HG02938 (cell line): Measurements from ENCODE around the gene RECK.

Experiments used
- ATAC-seq: cut with Tn5 transposase; IDR thresholded peaks from one replicate; pipeline ENCODE4 v1.9.1; 2021; ENCODE audit warnings: mild to moderate bottlenecking, moderate library complexity; ENCODE audit not compliant: unreplicated experiment

Gene RECK

GRCh38 chr9:36023260-36024048, 13.3 kb upstream of the RECK start:
- ATAC-seq, result no peak

- ATAC-seq, result no peak
These were observed 11.0 kb upstream of the RECK start for GRCh38 chr9:36025746-36026145.

- ATAC-seq, result no peak
These were observed 7.5 kb upstream of the RECK start for GRCh38 chr9:36029202-36029601.

GRCh38 chr9:36029765-36030528, 6.8 kb upstream of the RECK start:
- no peak for ATAC-seq

GRCh38 chr9:36030871-36031270, 5.8 kb upstream of the RECK start:
- ATAC-seq, result no peak

DNA sequence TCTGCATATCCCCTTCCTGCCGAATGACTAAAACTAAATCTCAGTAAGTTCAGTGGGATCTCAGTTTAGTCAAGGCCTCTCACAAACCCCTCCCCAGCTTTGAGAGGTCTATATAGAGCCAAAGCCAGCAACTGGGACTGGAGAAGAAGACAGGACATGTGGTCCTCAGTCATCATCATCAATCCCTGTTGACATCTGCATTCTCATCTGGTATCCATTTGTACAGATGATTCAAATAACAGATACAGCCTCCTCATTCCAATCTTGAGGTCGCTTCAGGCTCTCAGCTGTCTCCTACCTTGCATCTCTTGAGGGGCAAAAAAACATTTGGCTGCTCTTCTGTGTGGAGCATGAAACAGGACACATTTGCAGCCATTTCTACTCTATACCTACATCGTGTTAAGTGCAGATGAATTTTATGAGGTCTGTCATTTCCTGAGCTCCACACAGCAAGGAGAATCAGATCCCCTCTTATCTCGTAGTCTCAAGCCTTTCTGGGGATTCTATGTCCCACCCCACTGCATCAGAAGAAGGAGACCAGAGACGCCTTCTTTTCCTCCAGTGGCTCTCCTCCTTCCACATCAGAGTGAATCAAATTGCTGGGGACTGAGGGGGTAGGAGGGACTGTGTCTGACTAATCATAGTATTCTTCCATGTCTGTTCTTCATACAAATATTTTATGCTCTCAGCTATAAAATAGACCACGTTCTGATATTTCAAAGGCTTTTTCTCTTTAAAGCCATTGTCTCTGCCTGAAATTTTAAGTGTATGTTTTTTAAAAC, 4.7 kb upstream of the RECK start:
- ATAC-seq, result no peak

DNA sequence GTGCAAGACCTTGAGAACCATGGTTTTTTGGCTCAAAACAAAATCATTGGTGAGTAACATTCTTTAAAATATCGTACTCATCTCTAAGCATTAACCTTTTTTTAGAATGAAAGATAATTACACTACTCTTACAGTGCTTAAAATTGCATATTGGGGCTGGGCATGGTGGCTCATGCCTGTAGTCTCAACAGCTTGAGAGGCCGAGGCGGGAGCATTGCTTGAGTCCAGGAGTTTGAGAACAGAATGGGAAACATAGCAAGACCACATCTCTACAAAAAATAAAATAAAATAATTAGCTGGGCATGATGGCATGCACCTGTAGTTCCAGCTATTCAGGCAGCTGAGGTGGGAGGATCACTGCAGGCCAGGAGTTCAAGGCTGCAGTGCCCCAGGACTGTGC, 2.9 kb upstream of the RECK start:
- ATAC-seq, result no peak

DNA sequence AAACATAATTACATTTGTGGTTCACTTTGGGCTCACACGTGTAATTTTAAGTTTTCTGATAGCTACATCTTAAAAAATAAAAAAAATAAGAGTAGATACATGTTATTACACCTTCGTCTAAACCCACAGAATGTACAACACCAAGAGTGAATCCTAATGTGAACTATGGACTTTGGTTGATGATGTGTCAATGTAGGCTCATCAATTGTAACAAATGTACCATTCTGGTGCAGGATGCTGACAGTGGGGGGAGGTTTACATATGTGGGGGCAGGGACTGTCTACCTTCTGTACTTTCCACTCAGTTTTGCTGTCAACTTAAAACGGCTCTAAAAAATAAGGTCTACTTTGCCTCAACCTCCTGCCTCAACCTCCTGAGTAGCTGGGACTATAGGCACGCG, 2.5 kb upstream of the RECK start:
- no peak for ATAC-seq

GRCh38 chr9:36035006-36035405, 1.7 kb upstream of the RECK start:
- ATAC-seq, result no peak

DNA sequence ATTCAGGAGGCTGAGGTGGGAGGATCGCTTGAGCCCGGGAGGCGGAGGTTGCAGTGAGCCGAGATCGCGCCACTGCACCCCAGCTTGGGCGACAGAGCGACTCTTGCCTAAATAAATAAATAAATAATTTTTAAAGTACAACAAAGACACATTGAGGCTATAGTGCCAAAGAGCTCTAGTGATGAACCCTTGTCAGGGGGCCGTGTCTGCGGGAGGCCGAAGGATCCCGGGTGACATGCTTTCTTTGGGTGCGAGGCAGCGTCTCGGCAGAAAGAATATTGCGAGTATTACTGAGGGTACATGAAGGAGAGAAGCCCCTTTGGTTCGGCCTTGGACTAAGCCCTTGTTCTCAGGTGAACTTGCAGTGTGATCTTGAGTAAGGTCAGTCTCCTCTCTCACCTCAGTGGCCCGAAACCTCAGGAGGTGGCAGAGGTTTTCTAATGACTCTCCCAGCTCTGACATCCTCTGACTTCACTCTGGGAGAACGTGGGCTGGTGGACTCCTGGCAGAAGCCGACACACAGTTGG, 397 bp upstream of the RECK start:
- no peak for ATAC-seq

DNA sequence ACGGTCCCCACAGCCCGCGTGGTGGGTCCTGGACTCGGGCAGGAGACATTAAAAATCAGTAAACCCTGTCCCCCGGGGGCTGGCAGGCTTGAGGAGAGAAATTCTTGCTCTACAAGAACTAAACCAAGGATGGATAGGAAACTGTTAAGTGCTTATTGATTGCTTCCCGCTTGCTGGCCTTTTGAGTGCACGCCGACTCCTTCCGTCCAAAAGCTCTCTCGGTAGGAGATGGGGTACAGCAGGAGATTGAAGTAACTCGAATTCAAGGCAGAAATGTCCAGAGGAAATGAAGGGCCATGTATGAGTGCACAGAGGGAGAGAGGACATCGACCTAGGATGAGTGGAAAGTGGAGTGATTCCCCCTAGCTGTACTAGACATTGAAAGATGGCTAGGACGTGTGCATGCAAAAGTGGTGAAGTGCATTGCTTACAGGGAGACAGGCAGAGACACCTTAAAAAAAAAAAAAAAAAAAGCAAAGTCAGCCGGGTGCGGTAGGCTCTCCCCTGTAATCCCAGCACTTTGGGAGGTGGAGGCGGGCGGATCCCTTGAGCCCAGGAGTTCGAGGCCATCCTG, 923 bp downstream of the RECK start:
- no peak for ATAC-seq

DNA sequence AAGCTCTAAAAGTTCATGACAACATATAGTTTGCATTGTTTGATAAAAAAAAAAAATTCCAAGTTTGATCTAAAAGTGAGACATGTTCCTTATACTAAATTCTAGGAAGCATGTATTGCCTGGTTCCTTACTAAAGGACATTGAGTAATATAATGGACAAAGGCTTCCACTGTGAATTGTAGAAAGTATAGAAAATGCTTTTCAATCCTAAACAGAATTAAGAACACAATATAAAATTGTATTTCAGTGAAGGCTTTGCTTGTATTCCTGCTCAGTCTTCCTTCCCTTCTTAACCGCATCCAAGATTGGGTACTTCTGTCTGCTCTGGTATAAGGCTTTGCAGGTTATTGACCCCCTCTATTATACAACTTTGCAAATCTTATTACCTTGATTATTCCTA, 2.4 kb downstream of the RECK start:
- ATAC-seq, result no peak

GRCh38 chr9:36039696-36040095, 3.0 kb downstream of the RECK start:
- no peak for ATAC-seq

GRCh38 chr9:36040271-36040925, 3.7 kb downstream of the RECK start:
- no peak for ATAC-seq

DNA sequence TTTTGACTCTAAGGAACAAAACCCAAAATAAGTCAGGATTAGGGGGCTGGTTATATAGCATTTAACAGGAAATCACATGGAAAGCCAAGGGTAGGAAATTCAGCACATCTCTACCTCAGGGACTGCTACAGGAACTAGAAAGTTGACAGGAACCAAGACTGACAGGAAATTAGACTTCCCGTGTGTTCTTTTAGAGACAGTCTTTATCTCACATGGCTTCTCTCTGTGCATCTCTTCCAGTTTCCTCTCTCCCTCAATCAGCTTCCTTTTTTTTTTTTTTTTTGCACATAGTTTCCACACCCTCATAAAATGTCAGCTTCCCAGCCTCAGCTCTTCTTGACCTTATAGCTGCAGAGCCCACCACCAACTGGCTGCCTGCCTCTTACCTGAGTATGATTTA, 4.8 kb downstream of the RECK start:
- ATAC-seq, result no peak

DNA sequence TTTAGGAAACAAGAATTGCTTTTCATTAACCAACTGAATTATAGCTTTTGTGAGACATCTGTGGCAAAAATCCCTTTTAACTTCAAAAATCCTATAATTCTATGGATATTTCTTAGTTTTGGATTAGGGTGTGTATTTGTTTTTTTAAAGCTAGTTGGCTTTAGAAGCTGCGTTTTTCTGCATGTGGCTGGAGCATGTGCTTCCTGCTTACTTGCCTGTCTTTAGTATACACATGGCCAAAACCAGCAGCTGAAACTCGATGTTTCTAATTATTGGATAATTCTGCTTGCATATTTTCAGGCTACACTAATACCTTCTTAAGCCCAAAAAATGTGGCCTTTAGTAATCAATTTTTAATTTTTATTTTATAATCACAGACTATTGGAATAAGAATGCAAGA, 8.9 kb downstream of the RECK start:
- no peak for ATAC-seq

DNA sequence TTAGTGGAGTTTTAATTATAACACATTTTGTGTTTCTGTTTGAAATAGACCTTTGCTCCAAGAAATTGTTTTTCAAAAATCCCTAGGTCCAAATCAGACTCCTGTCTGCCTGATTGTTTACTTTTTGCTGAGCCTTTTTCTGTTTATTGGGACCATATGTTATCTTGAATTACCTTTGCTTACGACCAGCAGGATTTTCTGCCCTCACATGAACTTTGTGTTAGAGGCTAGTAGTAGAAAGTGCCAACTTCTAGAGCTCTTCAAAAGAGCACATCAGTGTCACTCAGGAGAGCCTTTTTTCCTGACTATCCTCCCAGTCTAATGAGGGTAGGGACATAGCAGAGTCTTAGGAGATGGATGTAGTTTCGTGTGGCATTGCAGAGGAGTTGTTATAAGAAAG, 10.2 kb downstream of the RECK start:
- no peak for ATAC-seq

DNA sequence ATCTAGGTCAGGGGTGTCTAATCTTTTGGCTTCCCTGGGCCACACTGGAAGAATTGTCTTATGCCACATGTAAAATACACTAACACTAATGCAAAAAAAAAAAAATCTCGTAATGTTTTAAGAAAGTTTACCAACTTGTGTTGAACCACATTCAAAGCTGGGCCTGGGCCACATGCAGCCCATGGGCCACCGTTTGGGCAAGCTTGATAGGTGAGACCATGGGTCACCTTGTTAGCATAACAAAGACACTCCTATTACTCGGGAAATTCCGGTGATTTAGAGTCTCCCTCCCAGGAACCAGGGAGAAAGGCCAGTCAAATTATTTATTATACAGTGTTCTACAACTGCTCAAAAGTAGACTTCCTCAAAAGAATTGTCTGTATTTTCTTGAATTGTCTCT, 12.7 kb downstream of the RECK start:
- ATAC-seq, result no peak

DNA sequence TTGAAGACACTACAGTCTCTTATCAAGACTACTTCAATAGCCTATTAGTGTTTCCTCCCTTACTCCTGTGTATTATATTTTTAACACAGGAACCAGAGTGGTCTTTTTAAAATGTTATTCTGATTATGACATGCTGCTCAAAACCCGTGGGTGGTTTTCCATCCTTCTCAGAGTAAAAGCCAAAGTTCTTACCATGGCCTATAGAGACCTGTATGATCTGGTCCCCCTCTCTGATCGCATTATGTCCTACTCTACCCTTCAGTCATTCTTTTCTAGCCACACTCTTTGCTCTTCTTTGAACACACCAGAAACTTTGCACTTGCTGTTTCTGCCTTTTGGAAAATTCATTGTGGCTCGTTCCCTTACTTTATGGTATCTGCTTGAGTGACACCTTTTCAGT, 13.8 kb downstream of the RECK start:
- ATAC-seq, result no peak

GRCh38 chr9:36051317-36051716, 14.6 kb downstream of the RECK start:
- no peak for ATAC-seq

DNA sequence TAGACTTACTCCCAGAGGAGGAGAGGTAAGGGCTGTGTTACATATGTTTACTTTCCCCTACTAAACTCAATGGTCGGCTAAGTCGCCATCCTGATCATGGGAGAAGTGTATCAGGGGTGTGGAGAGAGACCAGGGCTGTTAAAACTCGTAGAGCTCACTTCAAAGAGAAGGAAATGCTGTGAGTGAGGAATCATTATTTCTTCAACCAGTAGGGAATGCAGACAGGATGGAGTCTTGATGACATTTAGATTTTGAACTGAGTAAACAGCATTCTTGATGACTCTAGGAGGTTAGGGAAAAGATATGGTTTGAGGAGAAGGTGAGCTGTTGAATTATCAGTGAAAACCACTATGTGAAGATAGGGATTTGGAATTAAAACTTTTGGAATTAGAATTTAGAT, 17.3 kb downstream of the RECK start:
- ATAC-seq, result no peak
